DMS53 (cell line): ENCODE measurements around the gene CD99.
"Not testable (repeated sequence)": the region's sequence is repeated elsewhere in the genome, so short reads cannot be mapped to it uniquely, and the experiment has no call there.

Experiments
- DNase-seq: peaks from one replicate; lab custom pipeline; 2025; lab: John Stamatoyannopoulos, UW

The CD99 gene

GRCh38 chrX:2700405-2701320 lies 9.6 kb downstream of the CD99 start:
- DNase-seq = no peak

GRCh38 chrX:2701600-2701999 lies 10.5 kb downstream of the CD99 start:
- DNase-seq = no peak

- no peak for DNase-seq
These were observed 12.9 kb downstream of the CD99 start for GRCh38 chrX:2703991-2704369.

GRCh38 chrX:2705046-2705832 lies 14.1 kb downstream of the CD99 start:
- DNase-seq = no peak

- no peak for DNase-seq
These were observed 16.3 kb downstream of the CD99 start for GRCh38 chrX:2707334-2707760.

GRCh38 chrX:2708021-2708420 lies 16.9 kb downstream of the CD99 start:
- DNase-seq = no peak

- DNase-seq = no peak
These were observed 17.6 kb downstream of the CD99 start for GRCh38 chrX:2708592-2709188.

- no peak for DNase-seq
These were observed 18.5 kb downstream of the CD99 start for GRCh38 chrX:2709556-2709955.

GRCh38 chrX:2710041-2710840 lies 19.1 kb downstream of the CD99 start:
- DNase-seq = no peak

- no peak for DNase-seq
These were observed 20.3 kb downstream of the CD99 start for GRCh38 chrX:2711441-2711840.

GRCh38 chrX:2712428-2712827 lies 21.3 kb downstream of the CD99 start:
- DNase-seq = no peak

- no peak for DNase-seq
These were observed 22.1 kb downstream of the CD99 start for GRCh38 chrX:2712890-2713840.

GRCh38 chrX:2714551-2714950 lies 23.5 kb downstream of the CD99 start:
- no peak for DNase-seq

- DNase-seq = no peak
These were observed 24.0 kb downstream of the CD99 start for GRCh38 chrX:2715066-2715600.

- no peak for DNase-seq
These were observed 26.2 kb downstream of the CD99 start for GRCh38 chrX:2717312-2717711.

GRCh38 chrX:2718821-2719220 lies 27.7 kb downstream of the CD99 start:
- no peak for DNase-seq

GRCh38 chrX:2719774-2720447 lies 28.8 kb downstream of the CD99 start:
- no peak for DNase-seq

- DNase-seq = no peak
These were observed 32.3 kb downstream of the CD99 start for GRCh38 chrX:2723286-2723879.

- not testable (repeated sequence) for DNase-seq
These were observed 36.2 kb downstream of the CD99 start for GRCh38 chrX:2727264-2727663.
